MG63 (cell line): ENCODE results near the gene SLC39A5. TPM values are rescaled to one million over a fixed set of nuclear protein-coding genes. Genes with fewer than 3 reads are reported as not detected.

ENCODE experiments used
- DNase-seq: peaks from one replicate; pipeline ENCODE4 v3.0.0-alpha.2; 2020
- H3K27me3 ChIP-seq: fragments of 250-450 bp; sonication (Bioruptor Pico); 2 replicates; pipeline ENCODE4 v1.5.1; 2020; ENCODE audit warnings: mild to moderate bottlenecking, moderate library complexity
- H3K36me3 ChIP-seq: fragments of 250-450 bp; sonication (Bioruptor Pico); 2 replicates; pipeline ENCODE4 v1.5.1; 2020; ENCODE audit warnings: mild to moderate bottlenecking, moderate library complexity
- H3K4me3 ChIP-seq: fragments of 250-450 bp; sonication (Bioruptor Pico); 2 replicates; pipeline ENCODE4 v1.5.1; 2020; ENCODE audit warnings: mild to moderate bottlenecking, moderate library complexity
- H3K9me3 ChIP-seq: fragments of 250-450 bp; sonication (Bioruptor Pico); 2 replicates; pipeline ENCODE4 v1.5.1; 2020; ENCODE audit warnings: mild to moderate bottlenecking, moderate library complexity
- total RNA-seq: library from RNA; depleted of rRNA; stranded (reverse); fragments of >200 nt; shearing (Covaris generic); gene quantifications from 2 replicates; pipeline ENCODE4 v1.2.3, GENCODE V29; 2014; ENCODE audit warnings: low replicate concordance

SLC39A5 gene
- total RNA-seq, 1 experiment from 2014 or later, result not detected

GRCh38 chr12:56231184-56231582 lies 1.3 kb downstream of the SLC39A5 start:
- Histone ChIP-seq H3K9me3 (no peaks in the 10 kb centered on the region), H3K4me3 (no peak overlapping the region), H3K27me3 (no peaks in the 10 kb centered on the region), H3K36me3 (peaks cover under 1% of the 10 kb centered on the region; the same call in 1 of the 2 replicates)
- DNase-seq, result no peak

DNA sequence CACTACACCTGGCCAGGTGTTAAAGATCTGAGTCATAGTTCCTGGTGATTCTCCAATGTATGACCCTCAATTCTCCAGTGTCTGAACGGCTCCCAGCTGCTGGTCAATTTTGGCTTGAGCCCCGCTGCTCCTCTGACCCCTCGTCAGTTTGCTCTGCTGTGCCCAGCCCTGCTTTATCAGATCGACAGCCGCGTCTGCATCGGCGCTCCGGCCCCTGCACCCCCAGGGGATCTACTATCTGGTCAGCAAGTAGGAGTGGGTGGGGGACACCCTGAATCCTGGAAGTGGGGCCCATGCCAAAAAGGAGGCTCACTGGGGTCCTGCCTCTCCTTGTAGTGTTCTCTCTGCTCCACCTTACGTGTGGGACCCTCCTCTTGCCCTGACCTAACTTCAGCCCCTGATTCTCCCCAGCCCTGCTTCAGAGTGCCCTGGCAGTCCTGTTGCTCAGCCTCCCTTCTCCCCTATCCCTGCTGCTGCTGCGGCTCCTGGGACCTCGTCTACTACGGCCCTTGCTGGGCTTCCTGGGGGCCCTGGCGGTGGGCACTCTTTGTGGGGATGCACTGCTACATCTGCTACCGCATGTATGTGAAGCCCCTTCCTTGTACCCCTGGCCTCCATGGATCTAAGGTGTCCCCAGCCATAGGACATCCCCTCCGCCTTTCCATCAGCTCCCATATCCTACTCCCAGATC lies 5.0 kb downstream of the SLC39A5 start:
- Histone ChIP-seq H3K4me3 (no peak overlapping the region), H3K27me3 (no peaks in the 10 kb centered on the region), H3K9me3 (no peaks in the 10 kb centered on the region), H3K36me3 (peaks cover 4% of the 10 kb centered on the region; the same call in 1 of the 2 replicates)
- no peak for DNase-seq

GRCh38 chr12:56236091-56236490 lies 6.2 kb downstream of the SLC39A5 start:
- Histone ChIP-seq H3K9me3 (no peaks in the 10 kb centered on the region), H3K4me3 (no peak overlapping the region), H3K27me3 (no peaks in the 10 kb centered on the region), H3K36me3 (peaks cover 14% of the 10 kb centered on the region)
- DNase-seq, result no peak

DNA sequence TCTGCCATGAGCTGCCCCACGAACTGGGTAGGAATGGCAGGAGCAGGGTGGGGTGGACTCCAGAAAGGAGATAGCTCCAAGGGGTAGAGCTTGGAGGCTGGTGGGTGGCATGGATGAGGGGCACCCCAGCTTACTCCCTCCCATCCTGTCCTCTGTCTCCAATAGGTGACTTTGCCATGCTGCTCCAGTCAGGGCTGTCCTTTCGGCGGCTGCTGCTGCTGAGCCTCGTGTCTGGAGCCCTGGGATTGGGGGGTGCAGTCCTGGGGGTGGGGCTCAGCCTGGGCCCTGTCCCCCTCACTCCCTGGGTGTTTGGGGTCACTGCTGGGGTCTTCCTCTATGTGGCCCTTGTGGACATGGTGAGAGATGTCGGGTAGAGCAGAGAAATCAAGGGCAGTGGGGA lies 7.1 kb downstream of the SLC39A5 start:
- no peak for DNase-seq
- Histone ChIP-seq H3K36me3 (peaks cover 23% of the 10 kb centered on the region), H3K4me3 (no peak overlapping the region)

DNA sequence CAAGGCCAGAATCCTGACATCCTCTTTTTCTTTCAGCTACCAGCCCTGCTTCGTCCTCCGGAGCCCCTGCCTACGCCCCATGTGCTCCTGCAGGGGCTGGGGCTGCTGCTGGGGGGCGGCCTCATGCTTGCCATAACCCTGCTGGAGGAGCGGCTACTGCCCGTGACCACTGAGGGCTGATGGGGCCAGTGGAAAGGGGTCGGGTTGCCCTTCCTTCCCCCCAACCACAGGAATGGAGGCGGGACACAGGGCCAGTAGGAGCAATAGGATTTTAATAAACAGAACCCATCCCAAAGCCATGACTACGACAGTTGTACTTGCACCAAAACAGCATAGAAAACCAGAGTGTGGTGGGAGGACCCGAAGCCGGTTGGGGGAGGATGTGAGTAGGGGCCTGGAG lies 7.7 kb downstream of the SLC39A5 start:
- DNase-seq, result no peak
- Histone ChIP-seq H3K27me3 (no peaks in the 10 kb centered on the region), H3K36me3 (peaks cover 27% of the 10 kb centered on the region), H3K9me3 (no peaks in the 10 kb centered on the region), H3K4me3 (no peak overlapping the region)

More for the DNA sequence above, 7.1 kb downstream of the SLC39A5 start:
- no peaks in the 10 kb centered on the region for H3K9me3 ChIP-seq
- H3K27me3 ChIP-seq, result no peaks in the 10 kb centered on the region

DNA sequence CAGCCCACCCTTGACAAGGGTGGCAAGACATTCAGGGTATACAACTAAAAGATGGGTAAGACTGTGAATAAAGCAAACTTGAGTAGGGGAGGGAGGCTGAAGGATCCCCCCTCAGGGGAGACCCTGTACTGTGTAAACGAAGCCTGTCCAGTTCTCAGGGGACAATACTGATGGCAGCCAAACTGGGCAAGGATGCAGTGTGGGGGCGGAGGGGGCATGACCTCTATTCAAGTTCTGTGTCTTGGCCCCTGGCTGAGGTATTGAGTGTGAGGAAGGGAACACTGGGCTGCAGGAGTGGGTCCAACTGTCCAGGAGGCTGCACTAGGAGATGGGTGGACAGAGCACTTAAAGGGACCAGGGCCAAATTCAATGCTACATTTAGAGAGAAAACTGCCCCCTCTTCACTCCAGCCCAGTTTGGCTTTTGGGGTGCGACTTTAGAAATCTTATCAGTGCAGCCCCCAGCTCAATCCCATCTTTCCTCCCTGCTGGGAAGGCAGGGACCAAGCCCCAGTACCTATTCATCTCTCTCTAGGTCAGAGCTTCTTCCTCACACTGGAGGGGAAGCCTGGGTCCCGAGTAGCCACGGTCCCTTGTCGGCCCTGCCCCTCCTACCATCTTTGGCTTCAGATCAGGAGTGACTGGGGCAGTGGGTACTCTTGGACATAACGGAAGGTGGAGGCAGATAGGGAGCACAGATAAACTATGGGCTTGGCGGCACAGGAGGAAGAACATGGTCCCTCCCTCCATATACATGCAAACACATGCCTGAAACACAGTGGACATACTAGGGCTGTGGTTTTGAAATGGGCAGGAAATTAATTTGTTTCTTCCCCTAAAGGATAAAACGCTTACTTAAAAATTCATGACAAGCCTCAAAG lies 11.8 kb downstream of the SLC39A5 start:
- Histone ChIP-seq H3K27me3 (no peaks in the 10 kb centered on the region), H3K9me3 (no peaks in the 10 kb centered on the region), H3K4me3 (no peak overlapping the region), H3K36me3 (peaks cover 65% of the 10 kb centered on the region)
- DNase-seq, result no peak

GRCh38 chr12:56242986-56243385 lies 13.1 kb downstream of the SLC39A5 start:
- no peak for DNase-seq
- Histone ChIP-seq H3K9me3 (no peaks in the 10 kb centered on the region), H3K27me3 (no peaks in the 10 kb centered on the region), H3K4me3 (no peak overlapping the region), H3K36me3 (peaks cover 71% of the 10 kb centered on the region)

DNA sequence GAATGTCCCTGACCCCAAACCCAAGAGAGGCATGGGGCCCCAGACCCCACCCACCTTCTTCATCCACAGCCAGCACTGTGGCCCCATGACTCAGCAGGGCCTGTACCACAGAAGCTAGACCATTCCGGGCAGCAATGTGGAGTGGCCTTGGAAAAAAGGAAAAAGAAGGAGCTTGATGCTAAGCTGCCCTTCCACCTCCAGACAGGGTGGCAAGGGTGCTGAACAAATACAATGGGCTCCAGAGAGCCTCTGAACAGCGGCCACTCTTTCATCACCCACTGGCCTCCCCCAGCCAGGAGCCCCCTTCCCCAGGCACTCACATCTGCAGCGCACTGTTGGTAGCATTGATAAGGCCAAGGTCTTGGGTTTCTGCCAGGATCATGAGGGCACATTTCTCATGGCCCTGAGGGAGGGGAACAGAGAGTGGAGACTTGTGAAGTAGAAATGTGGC lies 13.9 kb downstream of the SLC39A5 start:
- Histone ChIP-seq H3K36me3 (peaks cover 79% of the 10 kb centered on the region), H3K4me3 (no peak overlapping the region), H3K9me3 (no peaks in the 10 kb centered on the region), H3K27me3 (no peaks in the 10 kb centered on the region)
- DNase-seq, result no peak

DNA sequence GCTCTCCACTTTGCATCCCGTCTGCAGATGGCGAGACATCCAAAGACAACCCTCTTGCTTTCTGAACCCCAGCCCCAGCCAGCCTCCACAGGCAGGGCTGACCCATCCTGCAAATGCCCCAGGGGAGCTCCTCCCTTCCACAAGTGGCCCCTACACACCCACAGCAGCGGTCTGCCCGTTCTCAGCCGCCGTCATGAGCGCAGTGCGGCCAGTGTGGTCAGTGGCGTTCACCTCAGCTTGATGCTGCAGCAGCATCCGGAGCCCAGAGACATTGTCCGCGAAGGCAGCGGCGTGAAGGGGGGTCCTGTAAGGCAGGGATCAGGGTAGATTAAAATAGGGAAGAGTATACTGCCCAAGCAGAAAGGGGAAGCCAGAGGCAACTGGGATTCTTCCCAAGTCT lies 14.6 kb downstream of the SLC39A5 start:
- peaks cover 85% of the 10 kb centered on the region for H3K36me3 ChIP-seq
- H3K27me3 ChIP-seq, result no peaks in the 10 kb centered on the region
- H3K9me3 ChIP-seq, result no peaks in the 10 kb centered on the region
- no peak for DNase-seq
- H3K4me3 ChIP-seq, result no peak overlapping the region

DNA sequence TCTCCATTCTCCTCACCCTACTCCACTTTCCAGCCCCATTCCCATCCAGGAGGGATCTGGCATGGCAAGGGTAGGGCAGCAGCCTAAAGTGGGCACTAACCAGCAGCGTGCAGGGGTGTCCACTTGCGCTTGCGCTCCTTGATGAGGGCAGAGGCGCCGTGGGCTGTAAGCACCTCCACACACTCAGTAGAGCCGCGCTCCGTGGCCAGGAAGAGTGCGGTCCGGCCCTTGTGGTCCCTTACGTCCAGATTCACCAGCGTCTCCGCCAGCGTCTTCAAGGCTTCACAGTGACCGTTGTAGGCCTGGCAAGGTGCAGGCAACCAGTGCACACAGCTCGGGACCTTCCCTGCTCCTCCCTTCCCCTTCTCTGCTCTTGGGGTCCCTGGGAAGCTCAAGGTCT lies 18.1 kb downstream of the SLC39A5 start:
- Histone ChIP-seq H3K36me3 (peaks cover 83% of the 10 kb centered on the region), H3K4me3 (no peak overlapping the region), H3K9me3 (no peaks in the 10 kb centered on the region), H3K27me3 (no peaks in the 10 kb centered on the region)
- no peak for DNase-seq

GRCh38 chr12:56248711-56249110 lies 18.9 kb downstream of the SLC39A5 start:
- DNase-seq, result no peak
- no peak overlapping the region for H3K4me3 ChIP-seq
- H3K36me3 ChIP-seq, result peaks cover 83% of the 10 kb centered on the region
- H3K9me3 ChIP-seq, result no peaks in the 10 kb centered on the region
- no peaks in the 10 kb centered on the region for H3K27me3 ChIP-seq

DNA sequence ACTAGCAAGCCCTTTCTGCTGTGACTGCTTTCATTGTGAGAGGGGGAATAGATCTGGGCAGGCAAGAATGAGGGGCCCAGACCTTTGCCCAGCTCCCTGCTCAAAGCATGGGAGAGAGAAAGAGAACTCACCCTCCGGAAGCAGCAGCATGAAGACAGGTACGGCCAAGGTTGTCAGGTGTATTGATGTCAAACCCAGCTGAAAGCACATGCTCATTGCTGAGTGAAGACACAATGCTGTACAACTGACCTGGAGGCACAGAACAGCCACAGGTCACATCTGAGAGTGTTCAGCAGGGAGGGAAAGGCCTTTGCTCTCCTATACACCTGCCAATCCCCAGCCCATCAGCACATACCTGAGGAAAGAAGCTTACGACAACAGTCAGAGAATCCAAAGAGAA lies 22.8 kb downstream of the SLC39A5 start:
- Histone ChIP-seq H3K4me3 (no peak overlapping the region), H3K27me3 (no peaks in the 10 kb centered on the region), H3K36me3 (peaks cover 92% of the 10 kb centered on the region), H3K9me3 (no peaks in the 10 kb centered on the region)
- no peak for DNase-seq

DNA sequence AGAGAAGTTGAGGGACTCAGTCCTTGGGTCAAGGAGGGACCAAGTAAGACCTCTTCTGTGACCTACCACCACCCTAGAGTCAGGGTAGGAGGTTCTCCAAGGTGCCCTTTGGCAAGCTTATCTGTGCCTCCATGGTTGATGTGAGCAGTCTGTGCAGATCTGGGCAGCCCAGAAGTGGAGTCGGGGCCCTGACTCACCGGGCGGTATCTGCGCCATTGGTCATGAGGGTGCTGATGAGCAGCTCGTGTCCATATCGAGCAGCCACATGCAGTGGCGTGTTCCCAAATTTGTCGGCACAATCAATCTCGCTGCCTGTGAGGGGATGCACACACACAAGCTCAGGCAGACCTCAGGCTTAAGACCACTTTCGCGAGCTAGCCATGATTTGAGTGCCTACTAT lies 23.2 kb downstream of the SLC39A5 start:
- no peaks in the 10 kb centered on the region for H3K9me3 ChIP-seq
- H3K27me3 ChIP-seq, result no peaks in the 10 kb centered on the region
- H3K36me3 ChIP-seq, result peaks cover 87% of the 10 kb centered on the region
- H3K4me3 ChIP-seq, result no peak overlapping the region
- DNase-seq, result no peak

DNA sequence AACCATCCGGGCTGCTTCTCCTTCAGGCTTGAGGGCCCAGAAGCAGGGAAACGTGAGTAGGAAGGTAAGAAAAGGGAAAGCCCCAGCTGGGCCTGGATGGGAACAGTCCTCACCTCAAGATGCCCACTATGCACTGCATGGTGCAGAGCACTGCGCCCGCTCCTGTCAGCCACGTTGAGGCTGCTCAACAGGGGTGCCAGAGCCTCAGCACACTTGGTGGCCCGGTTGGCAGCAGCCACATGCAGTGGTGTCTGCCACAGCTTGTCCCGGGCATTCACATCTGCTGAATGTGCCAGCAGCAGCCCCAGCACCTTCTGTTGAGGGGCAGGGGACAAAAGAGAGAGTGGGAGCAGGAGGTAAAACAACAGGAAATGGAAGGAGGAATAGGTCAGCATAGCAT lies 25.8 kb downstream of the SLC39A5 start:
- Histone ChIP-seq H3K4me3 (no peak overlapping the region), H3K27me3 (no peaks in the 10 kb centered on the region), H3K36me3 (peaks cover 65% of the 10 kb centered on the region), H3K9me3 (no peaks in the 10 kb centered on the region)
- no peak for DNase-seq

- Histone ChIP-seq H3K36me3 (peaks cover 58% of the 10 kb centered on the region), H3K27me3 (no peaks in the 10 kb centered on the region), H3K9me3 (no peaks in the 10 kb centered on the region), H3K4me3 (peak overlapping the region; percentile 72)
- peak; percentile 87 for DNase-seq
Measured at GRCh38 chr12:56256326-56256960, 26.6 kb downstream of the SLC39A5 start.

GRCh38 chr12:56257071-56257470 lies 27.2 kb downstream of the SLC39A5 start:
- Histone ChIP-seq H3K4me3 (peak overlapping the region; percentile 72), H3K9me3 (no peaks in the 10 kb centered on the region), H3K27me3 (no peaks in the 10 kb centered on the region), H3K36me3 (peaks cover 54% of the 10 kb centered on the region)
- no peak for DNase-seq

DNA sequence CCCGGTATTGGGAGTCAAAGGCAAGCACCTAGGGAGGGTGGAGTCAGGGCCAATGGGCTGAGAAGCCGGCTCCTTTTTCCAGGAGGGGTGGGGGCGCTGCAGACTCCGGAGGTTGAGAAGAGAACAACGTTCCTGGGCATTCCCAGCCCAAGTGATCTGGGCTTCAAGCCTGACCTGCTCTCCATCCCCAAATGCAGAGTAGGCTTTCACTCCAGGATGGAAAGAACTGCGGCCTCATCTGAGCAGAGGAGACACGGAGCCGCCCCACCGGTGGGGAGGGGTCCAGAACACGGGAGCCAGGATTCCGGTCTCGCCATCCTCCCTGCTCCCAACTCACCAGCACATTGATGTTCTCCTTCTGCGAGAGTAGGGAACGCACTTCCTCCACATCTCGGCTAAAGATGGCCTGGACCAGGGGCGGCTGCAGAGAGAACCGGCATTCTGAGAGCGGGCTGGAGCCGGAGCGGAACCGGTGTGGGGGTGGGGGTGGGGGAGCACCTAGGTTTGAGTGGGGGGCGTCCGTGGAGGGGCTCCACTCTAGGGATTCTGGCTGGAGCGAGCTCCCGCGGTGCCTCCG lies 27.7 kb downstream of the SLC39A5 start:
- no peaks in the 10 kb centered on the region for H3K27me3 ChIP-seq
- peak overlapping the region; percentile 72 for H3K4me3 ChIP-seq
- H3K9me3 ChIP-seq, result no peaks in the 10 kb centered on the region
- DNase-seq, result peak; percentile 53
- H3K36me3 ChIP-seq, result peaks cover 49% of the 10 kb centered on the region
